OCI-LY3 (cell line): Measurements from ENCODE around the gene L2HGDH.

Experiments used
- H2AFZ ChIP-seq: fragments of 200-600, 300-600 bp; shearing (Covaris generic); 2 replicates; pipeline ENCODE4 v1.6.0; 2014; ENCODE audit warnings: antibody characterized with exemption, low read depth, low read length
- H3K27ac ChIP-seq: fragments of 200-600, 300-600 bp; sonication (generic); 2 replicates; pipeline ENCODE4 v1.5.1; 2014; ENCODE audit warnings: mild to moderate bottlenecking, low read length, moderate library complexity, mixed read lengths
- H3K27me3 ChIP-seq: fragments of 200-600, 300-600 bp; sonication (generic); 2 replicates; pipeline ENCODE4 v1.6.1; 2014; ENCODE audit warnings: low read depth, low read length, mixed read lengths
- H3K36me3 ChIP-seq: fragments of 200-600, 300-600 bp; sonication (generic); replicated peaks from 2 replicates; pipeline ENCODE3; 2014; ENCODE audit warnings: low read depth, low read length, mixed read lengths
- H3K4me1 ChIP-seq: fragments of 300-600, 200-600 bp; sonication (generic); 2 replicates; pipeline ENCODE4 v1.6.1; 2014; ENCODE audit warnings: low read length, mixed read lengths
- H3K4me2 ChIP-seq: fragments of 200-600, 300-600 bp; sonication (generic); 2 replicates; pipeline ENCODE4 v1.6.1; 2014; ENCODE audit warnings: low read length, mixed read lengths
- H3K4me3 ChIP-seq: fragments of 300-600, 200-600 bp; sonication (generic); 2 replicates; pipeline ENCODE4 v1.5.1; 2014; ENCODE audit warnings: antibody characterized with exemption, mild to moderate bottlenecking, low read length, moderate library complexity
- H3K79me2 ChIP-seq: fragments of 300-600, 200-600 bp; shearing (Covaris generic); 2 replicates; pipeline ENCODE4 v1.6.1; 2014; ENCODE audit warnings: mild to moderate bottlenecking, low read length, mixed read lengths
- H3K9ac ChIP-seq: fragments of 300-600, 200-600 bp; shearing (Covaris generic); 2 replicates; pipeline ENCODE4 v1.6.0; 2014; ENCODE audit warnings: mild to moderate bottlenecking, low read length, moderate library complexity
- H3K9me3 ChIP-seq: fragments of 200-600, 300-600 bp; shearing (Covaris generic); 2 replicates; pipeline ENCODE4 v1.6.1; 2014; ENCODE audit warnings: low read length, mixed read lengths; ENCODE audit not compliant: insufficient read depth
- H4K20me1 ChIP-seq: fragments of 200-600, 300-600 bp; sonication (generic); 2 replicates; pipeline ENCODE4 v1.6.1; 2016; ENCODE audit warnings: low read length, mixed read lengths; ENCODE audit not compliant: insufficient read depth
- CTCF ChIP-seq: fragments of 200-600, 300-600 bp; sonication (generic); IDR thresholded peaks from 2 replicates; pipeline ENCODE4 v1.5.1; 2014; ENCODE audit warnings: antibody characterized with exemption, low read length, low read depth
- EZH2phosphoT487 ChIP-seq: fragments of 200-600 bp; shearing (Covaris generic); IDR thresholded peaks from 2 replicates; pipeline ENCODE4 v1.6.1; 2018; ENCODE audit warnings: antibody characterized with exemption, mixed run types, low read depth

L2HGDH gene

GRCh38 chr14:50353126-50353525, 41.1 kb upstream of the L2HGDH start:
- no peak overlapping the region for H3K9ac ChIP-seq
- H4K20me1 ChIP-seq, result no peaks in the 10 kb centered on the region
- no peak overlapping the region for H3K27ac ChIP-seq
- H3K4me2 ChIP-seq, result no peak overlapping the region
- no peak for TF ChIP-seq CTCF
- H3K9me3 ChIP-seq, result no peaks in the 10 kb centered on the region
- no peak overlapping the region for H2AFZ ChIP-seq
- no peaks in the 10 kb centered on the region for H3K79me2 ChIP-seq
- no peaks in the 10 kb centered on the region for H3K27me3 ChIP-seq
- no peaks in the 10 kb centered on the region for H3K36me3 ChIP-seq
- no peak overlapping the region for H3K4me3 ChIP-seq
- H3K4me1 ChIP-seq, result no peaks in the 10 kb centered on the region

- Histone ChIP-seq H3K27me3 (no peaks in the 10 kb centered on the region), H3K9ac (no peak overlapping the region), H3K4me2 (no peak overlapping the region), H3K27ac (no peak overlapping the region), H3K79me2 (no peaks in the 10 kb centered on the region), H3K9me3 (no peaks in the 10 kb centered on the region), H3K36me3 (no peaks in the 10 kb centered on the region), H4K20me1 (no peaks in the 10 kb centered on the region), H2AFZ (no peak overlapping the region), H3K4me1 (no peaks in the 10 kb centered on the region), H3K4me3 (no peak overlapping the region)
- TF ChIP-seq CTCF (no peak), EZH2phosphoT487 (no peak)
Observed at GRCh38 chr14:50352584-50352983, 40.6 kb upstream of the L2HGDH start.

GRCh38 chr14:50350975-50351374, 38.9 kb upstream of the L2HGDH start:
- no peak overlapping the region for H2AFZ ChIP-seq
- TF ChIP-seq EZH2phosphoT487 (no peak), CTCF (no peak)
- H3K9ac ChIP-seq, result no peak overlapping the region

GRCh38 chr14:50348933-50349332, 36.9 kb upstream of the L2HGDH start:
- H3K79me2 ChIP-seq, result no peaks in the 10 kb centered on the region
- H3K27ac ChIP-seq, result no peak overlapping the region
- H3K36me3 ChIP-seq, result no peaks in the 10 kb centered on the region
- no peak overlapping the region for H3K4me2 ChIP-seq
- H3K27me3 ChIP-seq, result no peaks in the 10 kb centered on the region
- H3K4me3 ChIP-seq, result no peak overlapping the region
- no peak overlapping the region for H3K9ac ChIP-seq
- no peak overlapping the region for H2AFZ ChIP-seq
- no peaks in the 10 kb centered on the region for H3K9me3 ChIP-seq
- TF ChIP-seq EZH2phosphoT487 (no peak), CTCF (no peak)
- peaks cover 9% of the 10 kb centered on the region for H3K4me1 ChIP-seq
- H4K20me1 ChIP-seq, result no peaks in the 10 kb centered on the region

More at GRCh38 chr14:50350975-50351374, 38.9 kb upstream of the L2HGDH start:
- H3K9me3 ChIP-seq, result no peaks in the 10 kb centered on the region
- H3K36me3 ChIP-seq, result no peaks in the 10 kb centered on the region
- H3K27me3 ChIP-seq, result no peaks in the 10 kb centered on the region
- no peak overlapping the region for H3K27ac ChIP-seq
- no peaks in the 10 kb centered on the region for H3K79me2 ChIP-seq
- no peaks in the 10 kb centered on the region for H4K20me1 ChIP-seq
- H3K4me1 ChIP-seq, result no peaks in the 10 kb centered on the region
- no peak overlapping the region for H3K4me3 ChIP-seq
- no peak overlapping the region for H3K4me2 ChIP-seq
